Karpas-422 (cell line): ENCODE data around the gene PRDX2. TPM values are rescaled to one million over a fixed set of nuclear protein-coding genes. Genes with fewer than 3 reads are reported as not detected.

Experiments used
- DNase-seq: peaks from one replicate; pipeline ENCODE4 v3.0.0-alpha.2; 2015
- H2AFZ ChIP-seq: fragments of 200-600 bp; sonication (generic); 2 replicates; pipeline ENCODE4 v1.6.1; 2014; ENCODE audit warnings: antibody characterized with exemption, low read length, mixed read lengths
- H3K27ac ChIP-seq: fragments of 200-600 bp; sonication (generic); 2 replicates; pipeline ENCODE4 v1.5.1; 2014; ENCODE audit warnings: mild to moderate bottlenecking, low read length, moderate library complexity
- H3K27me3 ChIP-seq: fragments of 200-600 bp; sonication (generic); 2 replicates; pipeline ENCODE4 v1.6.1; 2014; ENCODE audit warnings: low read length, mixed read lengths
- H3K36me3 ChIP-seq: fragments of 200-600 bp; sonication (generic); 2 replicates; pipeline ENCODE4 v1.6.1; 2014; ENCODE audit warnings: low read length, mixed read lengths; ENCODE audit not compliant: insufficient read depth
- H3K4me1 ChIP-seq: fragments of 200-600 bp; sonication (generic); 2 replicates; pipeline ENCODE4 v1.6.1; 2014; ENCODE audit warnings: mild to moderate bottlenecking, low read length, mixed read lengths
- H3K4me2 ChIP-seq: fragments of 200-600 bp; sonication (generic); 2 replicates; pipeline ENCODE4 v1.6.1; 2014; ENCODE audit warnings: low read length, low read depth, mild to moderate bottlenecking; ENCODE audit not compliant: poor library complexity, severe bottlenecking
- H3K4me3 ChIP-seq: fragments of 200-600 bp; sonication (generic); 2 replicates; pipeline ENCODE4 v1.5.1; 2014; ENCODE audit warnings: mild to moderate bottlenecking, antibody characterized with exemption, low read length, mixed read lengths
- H3K79me2 ChIP-seq: fragments of 200-600 bp; sonication (generic); 2 replicates; pipeline ENCODE4 v1.6.1; 2014; ENCODE audit warnings: mild to moderate bottlenecking, low read length, mixed read lengths
- H3K9ac ChIP-seq: fragments of 200-600 bp; sonication (generic); 2 replicates; pipeline ENCODE4 v1.6.0; 2014; ENCODE audit warnings: low read length
- H3K9me2 ChIP-seq: fragments of 200-600 bp; sonication (generic), shearing (Covaris generic); replicated peaks from 2 replicates; pipeline ENCODE4 v1.6.0; 2014; ENCODE audit warnings: mild to moderate bottlenecking, low read length, moderate library complexity; ENCODE audit not compliant: insufficient read depth
- H3K9me3 ChIP-seq: fragments of 300-700, 200-600 bp; sonication (generic); 2 replicates; pipeline ENCODE4 v1.6.1; 2014; ENCODE audit warnings: low read length, mixed read lengths
- H4K20me1 ChIP-seq: fragments of 200-600 bp; sonication (generic); 2 replicates; pipeline ENCODE4 v1.6.1; 2014; ENCODE audit warnings: mild to moderate bottlenecking, antibody characterized with exemption, low read length, low read depth; ENCODE audit not compliant: insufficient read depth
- total RNA-seq: library from RNA; depleted of rRNA; stranded (reverse); fragments of >200 nt; shearing (Covaris generic); gene quantifications from 2 replicates; pipeline ENCODE4 v1.2.3, GENCODE V29; 2014; ENCODE audit warnings: low replicate concordance

Gene PRDX2
- total RNA-seq, 1 experiment from 2014 or later, result 372 TPM

- no peak overlapping the region for H3K27ac ChIP-seq
- H3K27me3 ChIP-seq, result no peaks in the 10 kb centered on the region
Measured at GRCh38 chr19:12763100-12763499, 38.5 kb downstream of the PRDX2 start.

GRCh38 chr19:12759686-12760085, 41.9 kb downstream of the PRDX2 start:
- Histone ChIP-seq H3K9me3 (no peaks in the 10 kb centered on the region), H3K9ac (no peak overlapping the region), H3K4me2 (no peak overlapping the region), H3K36me3 (peaks cover 5% of the 10 kb centered on the region; the same call in 1 of the 2 replicates), H4K20me1 (no peaks in the 10 kb centered on the region), H2AFZ (no peak overlapping the region), H3K9me2 (no peaks in the 10 kb centered on the region), H3K27ac (no peak overlapping the region), H3K4me3 (no peak overlapping the region), H3K27me3 (no peaks in the 10 kb centered on the region), H3K4me1 (peaks cover 4% of the 10 kb centered on the region; the same call in 1 of the 2 replicates), H3K79me2 (no peaks in the 10 kb centered on the region)
- DNase-seq, result no peak

More at GRCh38 chr19:12763100-12763499, 38.5 kb downstream of the PRDX2 start:
- H3K9me2 ChIP-seq, result no peaks in the 10 kb centered on the region
- H2AFZ ChIP-seq, result no peak overlapping the region
- no peaks in the 10 kb centered on the region for H3K9me3 ChIP-seq
- no peaks in the 10 kb centered on the region; the same call in 1 of the 2 replicates for H3K4me1 ChIP-seq
- H3K4me3 ChIP-seq, result no peak overlapping the region
- no peaks in the 10 kb centered on the region for H4K20me1 ChIP-seq
- DNase-seq, result no peak
- H3K36me3 ChIP-seq, result peaks cover 5% of the 10 kb centered on the region; the same call in 1 of the 2 replicates
- H3K79me2 ChIP-seq, result no peaks in the 10 kb centered on the region
- no peak overlapping the region for H3K9ac ChIP-seq
- H3K4me2 ChIP-seq, result no peak overlapping the region

GRCh38 chr19:12757544-12758274, 43.9 kb downstream of the PRDX2 start:
- no peaks in the 10 kb centered on the region for H3K27me3 ChIP-seq
- peak overlapping the region; percentile 52 for H3K4me2 ChIP-seq
- H4K20me1 ChIP-seq, result no peaks in the 10 kb centered on the region
- H3K4me1 ChIP-seq, result peaks cover 4% of the 10 kb centered on the region; the same call in 1 of the 2 replicates
- DNase-seq, result peak; percentile 85
- peak overlapping the region; percentile 47; the same call in 1 of the 2 replicates for H3K4me3 ChIP-seq
- H3K36me3 ChIP-seq, result no peaks in the 10 kb centered on the region
- peak overlapping the region; percentile 40 for H3K9ac ChIP-seq
- no peaks in the 10 kb centered on the region for H3K9me3 ChIP-seq
- 0 out of 2 replicates have a peak overlapping the region, but pooled peaks have one; percentile 46 for H2AFZ ChIP-seq
- H3K27ac ChIP-seq, result no peak overlapping the region
- H3K9me2 ChIP-seq, result no peaks in the 10 kb centered on the region
- no peaks in the 10 kb centered on the region for H3K79me2 ChIP-seq

- Histone ChIP-seq H3K79me2 (no peaks in the 10 kb centered on the region), H3K4me2 (no peak overlapping the region)
- DNase-seq, result no peak
Measured at GRCh38 chr19:12756150-12756883, 45.3 kb downstream of the PRDX2 start.

GRCh38 chr19:12754465-12755196, 47.0 kb downstream of the PRDX2 start:
- no peak overlapping the region for H3K4me2 ChIP-seq
- H3K4me3 ChIP-seq, result no peak overlapping the region
- H3K9me2 ChIP-seq, result no peaks in the 10 kb centered on the region
- no peak overlapping the region for H3K27ac ChIP-seq
- no peak overlapping the region for H2AFZ ChIP-seq
- no peak for DNase-seq
- H3K4me1 ChIP-seq, result peaks cover 4% of the 10 kb centered on the region; the same call in 1 of the 2 replicates
- no peaks in the 10 kb centered on the region for H4K20me1 ChIP-seq
- no peaks in the 10 kb centered on the region for H3K9me3 ChIP-seq
- H3K27me3 ChIP-seq, result no peaks in the 10 kb centered on the region
- H3K9ac ChIP-seq, result no peak overlapping the region
- H3K36me3 ChIP-seq, result no peaks in the 10 kb centered on the region
- no peaks in the 10 kb centered on the region for H3K79me2 ChIP-seq

More at GRCh38 chr19:12756150-12756883, 45.3 kb downstream of the PRDX2 start:
- H3K4me3 ChIP-seq, result no peak overlapping the region
- H4K20me1 ChIP-seq, result no peaks in the 10 kb centered on the region
- H2AFZ ChIP-seq, result no peak overlapping the region
- no peaks in the 10 kb centered on the region for H3K27me3 ChIP-seq
- H3K4me1 ChIP-seq, result peaks cover 4% of the 10 kb centered on the region; the same call in 1 of the 2 replicates
- no peak overlapping the region for H3K9ac ChIP-seq
- no peak overlapping the region for H3K27ac ChIP-seq
- H3K9me2 ChIP-seq, result no peaks in the 10 kb centered on the region
- H3K9me3 ChIP-seq, result no peaks in the 10 kb centered on the region
- no peaks in the 10 kb centered on the region for H3K36me3 ChIP-seq

- Histone ChIP-seq H3K27ac (no peak overlapping the region), H4K20me1 (no peaks in the 10 kb centered on the region), H3K4me3 (no peak overlapping the region), H3K79me2 (no peaks in the 10 kb centered on the region), H3K9me3 (no peaks in the 10 kb centered on the region), H3K36me3 (no peaks in the 10 kb centered on the region), H3K4me1 (no peaks in the 10 kb centered on the region), H2AFZ (no peak overlapping the region), H3K27me3 (no peaks in the 10 kb centered on the region), H3K4me2 (no peak overlapping the region), H3K9ac (no peak overlapping the region), H3K9me2 (no peaks in the 10 kb centered on the region)
- DNase-seq, result no peak
Measured at GRCh38 chr19:12752056-12752781, 49.4 kb downstream of the PRDX2 start.

GRCh38 chr19:12751635-12752034, 50.0 kb downstream of the PRDX2 start, which contains the start of gene BEST2:
Gene BEST2, plus strand, starts transcription at chr19:12751791. Its CDS starts 802 bp downstream, at chr19:12752593.
- H3K9ac ChIP-seq, result no peak within 1 kb of the TSS
- DNase-seq, result no peak
- no peak within 1 kb of the TSS for H2AFZ ChIP-seq
- no peak within 1 kb of the TSS for H3K4me3 ChIP-seq
- no peaks in the 10 kb centered on the region for H4K20me1 ChIP-seq
- H3K9me3 ChIP-seq, result no peaks in the 10 kb centered on the region
- H3K36me3 ChIP-seq, result no peaks in the 10 kb centered on the region
- no peak within 1 kb of the TSS for H3K4me2 ChIP-seq
- H3K4me1 ChIP-seq, result no peaks in the 10 kb centered on the region
- no peaks in the 10 kb centered on the region for H3K79me2 ChIP-seq
- H3K27me3 ChIP-seq, result no peaks in the 10 kb centered on the region
- no peak within 1 kb of the TSS for H3K27ac ChIP-seq
- H3K9me2 ChIP-seq, result no peaks in the 10 kb centered on the region
